HUDEP-2 (cell line): ENCODE measurements around the gene GPR183.

Source experiments
- DNase-seq, 76 experiments: peaks; one replicate each; lab custom pipeline; 2025; ENCODE audit not compliant: unreplicated experiment in 76 of 76; lab: John Stamatoyannopoulos, UW

Gene GPR183

GRCh38 chr13:99313941-99314340, 6.7 kb upstream of the GPR183 start:
- DNase-seq = no peak

DNA sequence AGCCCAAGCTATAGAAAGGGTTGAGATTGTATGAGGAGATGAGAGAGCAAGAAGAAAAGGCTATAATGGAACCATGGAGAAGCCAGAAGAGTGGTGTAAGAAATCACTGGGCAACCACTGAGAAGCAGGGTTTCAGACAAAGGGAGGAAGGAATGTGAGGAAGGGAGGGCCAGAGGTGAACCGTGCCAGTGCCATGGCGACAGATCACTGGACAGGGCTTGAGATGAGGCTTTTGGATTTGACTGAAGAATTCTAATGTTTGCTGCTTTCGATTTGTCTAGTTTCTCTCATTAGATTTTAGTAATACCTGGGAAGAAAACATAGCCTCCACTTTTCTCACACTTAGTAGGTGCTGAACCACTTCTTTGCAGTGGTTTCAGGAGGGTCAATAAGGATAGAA, 6.3 kb upstream of the GPR183 start:
- no peak for DNase-seq

DNA sequence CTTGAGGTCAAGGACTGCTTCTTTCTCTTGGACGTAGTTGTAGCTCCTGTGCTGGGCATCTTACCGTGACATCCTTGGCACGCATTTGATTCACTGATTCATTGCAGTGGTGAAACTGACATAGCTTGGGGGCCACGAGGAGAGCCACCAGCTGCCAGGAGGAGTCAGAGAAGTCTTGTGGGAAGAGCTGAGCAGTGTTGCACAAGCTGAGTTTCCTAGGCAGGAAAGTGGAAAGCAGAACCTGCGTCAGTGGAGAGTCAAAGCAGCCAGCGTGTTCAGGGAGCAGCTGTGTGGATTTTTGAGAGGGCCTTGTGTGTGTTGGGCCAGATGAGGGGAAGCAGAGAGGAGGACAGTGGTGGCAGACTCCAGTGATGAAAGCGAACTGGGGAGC, 5.3 kb upstream of the GPR183 start:
- no peak for DNase-seq

GRCh38 chr13:99311748-99312492, 4.7 kb upstream of the GPR183 start:
- no peak for DNase-seq

DNA sequence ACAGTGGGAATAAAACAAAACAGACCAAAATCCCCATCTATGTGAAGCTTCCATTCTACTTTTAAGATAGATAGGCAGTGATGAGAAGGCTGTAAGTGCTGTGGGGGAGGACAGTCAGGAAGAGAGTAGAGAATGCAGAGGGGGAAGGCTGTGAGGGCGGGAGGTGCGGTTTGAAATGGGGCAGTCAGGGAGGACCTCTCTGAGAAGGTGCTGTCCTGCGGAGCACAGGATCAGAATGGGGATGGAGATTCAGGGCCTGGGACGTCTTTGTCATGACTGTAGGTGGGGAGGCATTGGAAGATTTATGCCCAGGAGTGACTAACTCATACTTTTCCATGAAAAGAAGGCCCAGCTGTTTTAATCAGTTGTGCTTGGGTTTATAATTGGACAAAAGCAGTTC, 3.9 kb upstream of the GPR183 start:
- DNase-seq = no peak

DNA sequence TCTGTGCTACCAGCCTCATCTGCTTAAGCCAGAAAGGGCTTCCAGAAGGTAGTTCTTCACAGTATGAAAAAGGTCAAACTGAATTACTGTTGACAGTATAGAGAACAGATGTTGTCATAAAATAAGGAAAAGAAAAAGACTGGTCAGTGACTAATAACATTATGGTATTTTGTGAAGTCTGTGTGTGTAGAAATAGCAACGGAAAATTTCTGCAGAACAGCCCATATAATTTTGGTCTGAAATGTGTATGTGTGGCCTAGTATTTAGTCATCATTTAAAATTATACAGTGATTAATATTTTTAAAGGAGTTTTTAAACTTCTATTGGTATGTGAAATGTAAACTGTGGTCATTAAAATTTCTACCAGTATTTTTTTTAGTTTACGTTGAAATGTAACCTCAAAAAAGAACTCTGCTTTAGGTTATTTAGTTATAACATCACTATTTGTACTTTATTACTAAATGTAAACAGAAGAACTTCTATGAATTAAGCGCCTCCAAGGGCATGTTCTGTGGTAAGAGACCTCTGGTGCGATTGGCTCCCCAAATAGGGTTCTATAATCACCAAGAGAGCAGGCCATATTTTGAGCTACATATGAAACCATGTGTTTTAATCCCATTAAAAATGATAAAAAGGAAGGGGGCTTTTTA, 3.3 kb upstream of the GPR183 start:
- no peak for DNase-seq

DNA sequence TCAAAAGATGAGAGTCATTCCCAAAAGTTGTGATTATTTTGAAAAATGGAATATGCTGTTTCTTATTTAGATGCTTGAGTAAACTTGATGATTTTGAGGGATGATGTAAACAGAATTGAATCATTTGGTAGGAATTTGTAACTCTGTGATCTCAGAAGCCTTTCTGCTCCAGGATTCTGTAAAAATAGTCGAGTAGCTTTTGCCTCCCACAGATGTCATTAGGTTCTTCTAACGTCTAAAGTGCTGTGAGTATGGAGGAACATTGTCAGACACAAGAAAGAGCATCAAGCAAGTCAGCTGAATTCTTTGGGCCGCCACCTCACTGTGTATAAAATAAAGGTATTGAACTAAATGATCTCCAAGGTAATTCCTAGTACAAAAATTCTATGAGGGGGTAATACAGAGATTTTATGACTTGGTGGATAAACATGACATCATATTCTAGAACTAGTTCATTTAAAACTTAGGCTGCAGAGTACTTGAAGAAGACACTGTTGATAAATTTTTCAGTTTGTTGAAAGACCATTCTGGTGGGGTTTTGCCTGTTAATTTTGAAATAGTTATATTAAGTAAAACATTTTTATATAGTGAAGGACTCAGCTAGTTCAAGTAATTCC, 1.4 kb upstream of the GPR183 start:
- DNase-seq = no peak

DNA sequence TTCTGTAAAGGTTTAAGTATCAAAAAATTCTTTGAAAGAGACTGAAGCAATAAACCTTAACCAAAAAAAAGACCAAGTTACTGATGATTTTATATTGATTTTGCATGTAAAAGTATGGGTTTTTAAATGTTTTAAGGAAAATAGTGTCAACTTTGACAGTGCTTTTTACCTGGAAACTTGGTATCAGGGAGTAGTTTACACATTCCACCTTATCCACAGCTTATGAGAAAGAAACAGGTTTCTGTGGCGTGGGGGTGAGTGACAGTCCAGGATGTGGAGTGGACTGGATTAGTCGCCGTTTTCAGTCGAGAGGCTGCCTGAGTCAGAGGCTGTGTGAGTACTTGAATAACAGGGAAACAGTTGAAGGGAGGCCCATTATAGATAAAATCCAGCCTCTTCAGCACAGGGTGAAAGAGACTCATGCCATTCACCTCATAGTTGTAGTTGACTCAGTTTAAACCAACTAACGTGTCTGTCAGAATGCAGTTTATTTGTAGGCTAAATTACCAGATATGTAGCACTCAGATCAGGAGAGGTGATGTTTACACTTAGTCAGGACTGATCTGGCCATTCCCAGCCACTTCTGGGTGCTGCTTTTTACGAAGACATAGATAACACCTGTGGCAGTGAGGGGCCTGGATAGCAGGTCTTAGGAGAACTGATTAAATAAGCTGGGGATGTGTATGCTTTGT, 595 bp upstream of the GPR183 start:
- peak in 19 of 76 experiments; percentile 1 to 46 (median 15) for DNase-seq

DNA sequence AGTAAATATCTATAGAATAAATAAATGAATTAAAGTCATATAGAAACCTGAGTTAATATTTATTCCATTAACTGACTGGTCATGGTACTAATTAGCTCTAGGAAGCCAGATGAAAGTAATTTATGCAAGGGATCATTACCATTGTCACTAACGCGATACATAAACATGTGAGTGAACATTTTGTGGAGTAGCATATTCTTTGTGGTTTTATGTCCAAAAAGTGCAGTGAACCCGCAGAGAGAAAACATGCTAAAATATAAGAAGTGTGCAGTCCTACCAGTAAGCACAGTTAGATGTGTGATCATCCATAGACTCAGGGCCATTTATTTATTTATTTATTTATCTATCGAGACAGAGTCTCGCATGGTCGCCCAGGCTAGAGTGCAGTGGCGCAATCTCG, 1.6 kb downstream of the GPR183 start:
- no peak for DNase-seq

- DNase-seq = no peak
Measured at GRCh38 chr13:99305158-99305557, 2.0 kb downstream of the GPR183 start.

DNA sequence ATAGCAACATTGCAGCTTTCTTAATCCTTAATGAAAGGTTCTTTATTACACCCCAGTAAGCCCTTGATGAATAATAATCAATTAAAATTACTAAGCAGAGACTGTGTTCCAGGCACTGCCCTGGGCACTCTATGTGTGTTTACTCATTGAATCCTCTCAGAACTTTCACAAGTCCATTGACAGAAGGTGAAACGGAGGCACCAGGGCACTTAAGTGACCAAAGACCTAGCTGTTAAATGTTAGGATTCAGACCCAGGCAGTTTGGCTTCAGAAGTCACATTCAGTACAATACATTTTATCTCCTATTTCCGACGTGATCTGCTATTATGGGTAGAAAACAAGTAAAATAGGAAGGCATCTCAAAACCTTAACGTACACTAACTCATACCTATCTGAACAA, 2.7 kb downstream of the GPR183 start:
- DNase-seq = no peak

DNA sequence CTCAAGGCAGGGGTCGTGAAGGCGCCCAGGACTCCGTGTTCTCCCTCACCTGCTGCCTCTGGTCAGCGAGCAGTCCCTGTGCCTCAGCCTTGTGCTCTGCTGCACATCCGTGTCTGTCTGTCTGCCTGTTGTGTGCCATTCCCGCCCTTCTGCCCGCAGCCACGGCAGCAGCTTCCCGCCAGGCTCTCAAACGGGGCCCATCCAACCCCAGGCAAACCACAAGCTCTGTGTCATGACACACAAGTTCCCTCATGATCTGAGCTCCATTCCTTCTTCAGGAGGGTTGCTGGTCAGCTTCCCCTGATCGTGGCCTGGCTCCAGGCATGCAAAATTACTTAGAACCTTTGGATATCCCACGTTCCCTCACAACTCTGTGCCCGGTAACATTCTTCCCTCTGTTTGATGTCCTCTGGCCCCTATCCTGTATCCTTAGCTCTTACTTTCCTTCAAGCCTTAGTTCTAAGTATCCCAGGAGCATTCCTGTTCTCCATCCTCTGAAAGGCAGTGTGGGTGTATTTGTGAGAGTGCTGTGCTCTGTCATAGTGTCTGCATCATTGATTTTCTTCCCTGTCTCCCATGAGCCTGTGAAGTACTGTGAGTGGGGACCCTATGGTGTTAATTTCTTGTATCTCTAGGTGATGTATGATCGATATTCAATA, 3.2 kb downstream of the GPR183 start:
- DNase-seq = no peak

GRCh38 chr13:99302637-99303505, 4.3 kb downstream of the GPR183 start:
- DNase-seq = no peak

DNA sequence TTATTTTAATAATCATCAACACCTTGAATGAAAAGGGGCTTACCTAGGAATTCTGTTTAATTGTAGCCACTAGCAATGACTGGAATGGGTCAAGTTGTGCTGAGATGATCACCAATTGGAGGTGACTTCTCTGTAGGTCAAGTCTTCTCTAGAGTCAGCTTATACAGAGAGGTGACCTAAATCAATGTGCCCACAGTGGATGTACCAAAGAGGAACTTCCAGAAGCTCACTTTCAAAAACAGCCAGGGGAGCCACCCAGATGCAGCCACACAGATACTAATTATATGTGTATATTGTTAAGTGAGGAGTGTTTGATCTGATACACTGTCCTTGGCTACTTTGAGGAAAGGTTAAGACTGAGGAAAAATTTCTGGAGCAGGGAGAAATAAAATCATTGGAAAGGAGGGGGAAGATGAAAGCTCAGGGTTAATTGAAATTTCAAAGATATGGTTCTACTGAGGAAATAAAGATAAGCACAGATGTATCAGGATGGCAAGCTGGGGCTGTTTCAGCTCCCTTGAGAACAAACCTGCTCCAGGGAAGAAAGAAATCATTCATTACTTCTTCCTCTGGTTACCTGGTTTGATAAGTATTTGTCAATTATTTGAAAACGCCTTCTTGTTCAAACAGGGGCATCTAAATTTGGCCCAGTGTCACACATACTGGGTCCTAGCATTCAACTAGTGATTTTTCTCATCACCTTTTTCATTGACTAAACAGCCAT, 5.1 kb downstream of the GPR183 start:
- no peak for DNase-seq

- DNase-seq = no peak
Measured at GRCh38 chr13:99301056-99301838, 6.0 kb downstream of the GPR183 start.

DNA sequence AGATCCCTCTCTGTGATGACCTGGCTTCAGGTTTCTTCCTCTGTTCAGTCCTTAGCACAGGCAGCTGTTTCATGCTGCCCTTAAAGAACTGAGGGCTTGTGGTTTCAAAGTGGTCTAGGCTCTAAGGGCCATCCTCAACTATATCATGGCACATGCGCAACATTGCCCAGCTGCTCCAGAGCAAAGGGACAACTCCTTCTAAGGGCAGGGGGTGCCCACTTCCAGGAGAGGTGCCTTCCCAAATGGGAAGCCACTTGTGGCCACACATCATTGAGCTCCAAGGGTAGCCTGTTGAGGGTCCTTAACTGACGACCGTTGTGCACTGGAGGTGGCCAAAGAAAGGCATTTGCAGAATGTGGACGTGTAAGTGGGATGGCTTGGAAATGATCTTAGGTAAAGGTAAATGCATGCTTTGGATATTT, 7.3 kb downstream of the GPR183 start:
- DNase-seq = no peak

GRCh38 chr13:99299256-99299919, 7.8 kb downstream of the GPR183 start:
- DNase-seq = no peak

- no peak for DNase-seq
Measured at GRCh38 chr13:99298056-99298455, 9.1 kb downstream of the GPR183 start.
